HL-60/S4 treated with retinoic acid at 250 ng/mL for 4 days and 3 days (cell line): ENCODE data around the gene ASAP2.

Experiments used
- in situ Hi-C: fragments of 300-500 bp; cut with MboI; formaldehyde crosslinking; loops from 2 replicates; pipeline ENCODE4 v1.7.0; 2022; ENCODE audit warnings: low sequenced_read_pairs

Gene ASAP2

DNA sequence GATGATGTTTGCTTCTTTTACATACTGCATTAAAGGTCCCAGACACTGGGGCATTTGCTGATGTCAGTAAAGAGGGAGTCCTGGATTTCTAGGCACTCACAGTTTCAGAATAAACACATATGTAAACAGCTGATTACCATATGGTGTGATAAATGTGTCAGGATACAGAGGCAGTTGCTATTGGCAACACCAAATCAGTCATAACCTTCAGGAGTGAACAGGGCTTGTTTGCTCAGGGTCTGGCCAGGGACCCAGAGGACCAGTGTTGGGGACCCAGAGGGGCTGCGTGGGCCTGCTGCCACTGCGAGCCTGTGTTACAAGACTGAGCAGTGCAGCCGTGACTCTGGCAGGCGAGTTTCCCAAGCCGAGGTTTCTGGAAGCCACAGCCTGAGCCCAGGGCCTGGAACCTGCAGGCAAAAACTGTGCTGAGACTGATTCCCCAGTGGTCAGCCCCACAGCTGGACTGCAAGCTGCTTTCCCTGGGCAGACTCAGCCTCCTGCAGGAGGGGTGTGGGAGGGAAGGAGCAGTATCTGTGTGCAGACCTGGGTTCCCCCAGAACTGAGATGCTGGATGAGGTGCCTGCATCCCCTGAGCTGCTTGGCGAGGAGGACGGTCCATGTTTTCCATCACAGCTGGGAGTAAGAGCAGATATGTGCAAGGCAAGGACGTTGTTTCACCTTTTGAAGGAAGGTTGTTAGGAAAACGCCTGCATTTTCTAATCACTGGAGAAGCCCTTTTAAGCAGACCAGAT is 23.6 kb downstream of the ASAP2 start:
- in situ Hi-C loops: no loop called here

DNA sequence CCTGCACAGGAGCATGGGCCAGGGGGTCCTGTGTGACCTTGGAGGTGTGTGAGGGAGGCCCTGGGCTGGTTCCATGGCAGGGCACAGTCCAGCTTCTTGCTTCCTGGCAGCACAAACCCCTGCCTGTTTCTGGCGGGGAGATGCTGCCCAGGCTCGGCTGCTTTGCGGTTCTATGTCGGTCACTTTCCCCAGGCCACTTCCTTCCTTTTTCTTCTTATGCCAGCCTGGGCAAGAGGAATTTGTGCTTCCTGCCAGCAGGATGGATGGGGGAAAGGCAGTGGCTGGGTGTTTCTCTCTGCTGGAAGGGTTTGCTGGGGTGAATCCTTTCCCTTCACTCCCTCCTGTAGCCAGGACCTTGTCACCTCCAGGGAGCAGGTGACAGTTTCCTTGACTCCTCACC is 24.3 kb downstream of the ASAP2 start:
- in situ Hi-C loops: no loop called here

DNA sequence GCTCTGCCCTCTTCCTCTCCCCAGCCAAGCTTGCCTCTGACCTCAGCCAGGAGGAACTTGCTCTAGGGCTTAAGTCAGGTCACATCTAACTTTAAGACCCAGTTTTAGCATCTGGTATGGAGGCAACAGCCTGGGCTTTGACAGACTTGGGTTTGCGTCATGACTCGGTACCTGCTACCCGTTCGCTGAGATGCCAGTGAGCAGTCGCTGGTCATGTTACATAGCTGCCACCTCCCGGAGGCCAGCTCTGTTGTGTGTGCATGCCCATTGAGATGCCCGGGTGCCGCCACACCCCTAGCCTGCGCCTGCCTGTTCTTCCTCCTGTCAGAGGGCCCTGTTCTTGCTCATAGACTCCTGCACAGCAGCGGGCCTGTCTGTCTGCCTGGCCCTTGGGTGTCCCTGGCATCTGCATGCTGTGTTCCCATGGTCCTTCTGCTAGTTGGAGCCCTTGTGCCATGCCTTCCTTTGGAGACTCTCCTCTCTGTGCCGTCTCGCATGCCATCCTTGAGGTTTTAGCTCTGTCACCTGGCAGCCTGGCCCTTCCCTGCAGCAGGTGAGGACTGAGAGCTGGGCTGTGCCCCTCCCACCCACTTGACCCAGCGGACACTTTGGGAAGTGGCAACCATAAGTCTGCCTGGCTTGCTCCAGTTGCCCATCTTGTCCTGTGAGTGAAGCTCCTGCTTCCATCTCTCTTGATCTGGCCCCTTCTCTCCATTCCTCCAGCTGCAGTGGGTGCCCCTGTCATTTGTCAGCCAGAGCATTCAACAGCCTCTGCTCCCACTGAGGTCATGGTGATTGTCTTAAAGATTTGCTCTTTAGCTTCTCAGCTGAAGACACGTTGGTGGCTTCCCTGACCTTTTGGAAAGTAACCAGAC is 24.9 kb downstream of the ASAP2 start:
- in situ Hi-C loops: no loop called here

GRCh38 chr2:9232166-9232479 is 25.5 kb downstream of the ASAP2 start:
- in situ Hi-C loops: no loop called here

DNA sequence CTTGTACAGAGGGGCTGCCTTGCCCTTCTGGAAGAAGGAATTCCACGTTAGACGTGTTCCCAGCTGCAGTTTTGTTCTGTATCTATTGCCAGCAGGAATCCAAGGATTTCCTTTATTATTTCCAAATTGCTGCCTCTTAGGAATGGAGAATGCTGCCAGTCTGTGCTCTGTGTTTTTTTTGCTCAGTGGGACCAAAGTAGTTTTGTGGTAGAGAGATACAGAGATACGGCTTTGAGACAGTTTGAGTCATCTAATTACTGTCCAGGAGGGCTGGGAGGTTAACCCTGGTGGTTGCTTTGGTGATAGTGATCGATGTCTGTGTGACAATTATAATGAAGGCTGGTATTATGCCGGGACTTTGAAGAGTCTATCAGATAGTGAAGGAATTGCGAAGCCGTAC is 26.3 kb downstream of the ASAP2 start:
- in situ Hi-C loops: no loop called here

DNA sequence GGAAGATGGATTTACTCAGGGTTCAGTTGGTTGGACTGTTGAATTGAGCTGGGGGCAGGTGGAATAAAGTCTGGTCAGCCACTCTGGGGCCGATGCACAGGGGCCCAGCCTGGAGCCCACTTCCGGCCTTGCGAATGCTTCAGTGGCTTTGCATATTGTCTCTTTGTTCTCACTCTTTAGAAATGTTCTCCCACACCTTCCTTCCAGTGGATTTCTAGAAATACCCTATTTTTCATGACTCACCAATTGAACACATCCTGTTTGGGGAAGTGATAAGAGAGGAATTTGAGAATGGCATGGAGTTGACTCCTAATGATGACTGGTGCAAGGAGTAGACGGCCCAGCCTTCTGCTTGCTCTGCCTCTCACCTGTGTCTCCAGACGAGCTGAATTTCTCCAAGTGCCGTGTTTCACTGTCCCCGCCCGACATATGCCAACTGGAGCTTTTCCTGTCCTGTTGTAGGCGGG is 28.1 kb downstream of the ASAP2 start:
- in situ Hi-C loops: no loop called here

GRCh38 chr2:9235147-9236044 is 28.8 kb downstream of the ASAP2 start:
- in situ Hi-C loops: no loop called here

GRCh38 chr2:9236045-9236344 is 29.4 kb downstream of the ASAP2 start:
- in situ Hi-C loops: no loop called here

GRCh38 chr2:9236867-9237266 is 30.3 kb downstream of the ASAP2 start:
- in situ Hi-C loops: no loop called here

DNA sequence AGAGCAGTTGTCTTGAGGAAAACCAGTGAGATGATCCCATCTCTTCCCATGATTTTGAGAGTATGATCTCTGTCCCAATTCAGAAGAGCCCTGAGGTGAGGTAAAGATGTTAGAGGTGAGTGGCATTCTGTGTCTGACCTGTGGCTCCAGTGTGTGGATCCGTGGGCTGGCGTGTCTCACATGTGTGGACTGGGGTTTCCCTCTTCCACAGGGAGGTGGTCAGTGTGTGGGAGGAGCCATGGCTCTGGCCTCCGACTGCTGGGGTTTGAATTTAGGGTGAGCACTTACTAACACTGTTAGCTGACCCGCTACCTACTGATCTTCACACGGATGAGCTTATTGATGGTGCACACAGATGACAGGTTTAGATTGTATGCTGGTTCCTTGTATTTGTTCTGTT is 31.2 kb downstream of the ASAP2 start:
- in situ Hi-C loops: no loop called here

GRCh38 chr2:9238591-9239326 is 32.1 kb downstream of the ASAP2 start:
- in situ Hi-C loops: no loop called here

DNA sequence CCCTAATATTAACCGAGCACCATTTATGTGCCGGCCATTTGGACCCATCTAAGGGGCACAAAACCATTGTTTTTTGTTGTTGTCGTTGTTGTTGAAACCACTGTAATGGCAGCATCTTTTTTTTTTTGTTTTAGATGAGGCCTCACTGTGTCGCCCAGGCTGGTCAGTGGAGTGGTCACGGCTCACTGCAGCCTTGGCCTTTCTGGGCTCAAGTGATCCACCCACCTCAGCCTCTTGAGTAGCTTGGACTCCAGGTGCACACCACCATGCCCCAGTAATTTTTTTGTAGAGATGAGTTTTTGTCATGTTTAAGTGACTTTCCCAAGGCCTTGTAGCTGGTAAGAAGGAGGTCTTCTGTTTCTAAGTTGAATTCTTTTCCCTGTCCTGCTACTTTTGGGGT is 33.0 kb downstream of the ASAP2 start:
- in situ Hi-C loops: no loop called here

DNA sequence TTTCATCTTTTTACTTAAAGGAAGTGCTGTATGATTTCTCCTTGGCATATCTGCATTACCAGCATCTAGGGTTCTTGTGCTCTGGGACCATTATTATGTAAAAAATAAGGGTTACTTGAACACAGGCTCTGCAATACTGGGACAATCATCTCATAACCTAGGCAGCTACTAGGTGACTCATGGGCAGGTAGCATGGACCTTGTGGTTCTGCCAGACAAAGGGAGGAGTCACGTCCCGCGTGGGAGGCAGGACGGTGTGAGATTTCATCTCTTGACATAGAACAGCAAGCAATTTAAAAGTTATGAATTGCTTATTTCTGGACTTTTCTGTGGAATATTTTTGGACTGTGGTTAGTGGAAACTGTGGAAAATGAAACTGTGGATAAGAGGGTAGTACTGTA is 34.1 kb downstream of the ASAP2 start:
- in situ Hi-C loops: no loop called here

GRCh38 chr2:9241233-9241632 is 34.6 kb downstream of the ASAP2 start:
- in situ Hi-C loops: no loop called here

GRCh38 chr2:9243357-9243756 is 36.7 kb downstream of the ASAP2 start:
- in situ Hi-C loops: no loop called here

DNA sequence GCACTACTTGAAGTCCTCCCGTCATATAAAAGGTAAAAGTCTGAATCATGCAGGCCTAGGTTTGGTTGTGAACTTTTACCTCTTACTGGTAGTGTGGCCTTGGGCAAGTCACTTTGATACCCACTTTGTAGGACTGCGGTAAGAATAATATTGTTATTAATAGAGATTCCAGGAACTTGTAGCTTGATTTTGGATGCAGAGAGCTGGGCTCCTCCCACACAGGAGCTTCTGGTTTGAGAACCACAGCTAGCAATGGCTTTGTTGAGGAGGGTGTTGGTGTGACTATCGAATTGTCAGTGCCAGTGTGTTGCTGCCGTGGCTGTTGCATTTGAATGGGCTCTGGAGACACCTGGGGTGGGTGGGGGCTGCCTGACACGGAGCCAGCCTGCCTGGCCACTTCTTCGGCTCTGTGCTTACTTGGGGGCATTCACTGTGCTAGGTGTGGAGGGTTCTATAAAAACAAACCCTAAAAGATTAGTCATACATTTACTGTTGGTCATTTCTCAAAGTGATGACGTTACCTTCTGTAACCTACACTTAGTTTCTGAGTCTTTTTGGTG is 38.5 kb downstream of the ASAP2 start:
- in situ Hi-C loops: no loop called here

DNA sequence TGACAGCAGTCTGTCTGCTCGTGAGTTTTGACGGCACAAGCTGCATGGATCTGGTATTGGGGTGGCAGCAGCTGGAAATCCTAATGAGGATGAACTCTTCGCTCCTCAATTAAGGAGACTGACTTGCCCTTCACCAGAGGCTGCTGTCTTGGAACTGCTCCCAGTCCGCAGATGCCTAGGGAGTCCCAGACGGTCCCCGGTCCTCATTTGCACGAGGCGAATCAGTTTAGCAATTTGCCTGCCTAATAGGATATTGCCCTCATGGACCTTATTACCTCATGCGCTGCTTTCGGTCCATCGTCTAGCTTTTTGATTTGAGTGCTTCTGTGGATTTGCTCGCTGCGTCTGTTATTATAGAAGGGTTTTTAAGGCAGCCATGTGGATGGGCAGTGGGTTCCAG is 40.6 kb downstream of the ASAP2 start:
- in situ Hi-C loops: no loop called here

DNA sequence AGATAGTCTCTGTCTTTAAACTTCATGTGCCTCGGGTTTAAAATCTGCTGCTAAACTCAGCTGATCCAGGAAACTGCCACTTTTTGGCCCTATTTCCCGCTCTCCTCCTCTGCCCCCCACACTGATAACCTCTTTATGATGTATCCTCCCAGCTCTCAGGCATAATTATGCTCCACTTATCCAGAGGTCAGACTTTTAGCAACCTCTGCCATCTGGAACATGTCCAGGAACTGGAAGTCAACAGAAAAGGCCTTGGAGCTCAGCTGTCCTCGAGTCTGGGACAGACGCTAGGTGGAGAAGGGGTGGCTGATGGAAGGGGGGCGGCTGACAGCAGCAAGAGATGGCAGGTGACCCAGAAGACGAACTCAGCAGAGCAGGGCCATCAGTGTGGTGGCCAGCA is 41.2 kb downstream of the ASAP2 start:
- in situ Hi-C loops: no loop called here

DNA sequence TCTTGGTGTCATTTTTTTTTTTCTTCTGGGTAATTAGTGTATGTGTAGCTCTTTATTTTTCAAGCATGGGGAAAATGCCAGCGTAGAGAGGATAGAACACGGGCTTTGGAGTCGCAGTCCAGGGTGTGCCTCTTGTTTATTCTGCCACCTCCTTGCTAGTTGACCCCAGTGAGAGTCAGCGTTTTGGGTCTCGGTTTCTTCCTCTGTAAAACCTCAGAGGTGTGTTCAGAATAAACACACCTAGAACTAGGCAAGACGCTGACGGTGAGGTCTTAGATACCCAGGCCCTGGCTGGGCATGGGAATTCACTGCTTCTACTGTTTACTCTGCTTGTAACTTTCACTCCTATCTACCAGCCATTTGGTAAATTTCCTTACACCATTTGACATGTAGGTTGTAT is 41.8 kb downstream of the ASAP2 start:
- in situ Hi-C loops: no loop called here

GRCh38 chr2:9249020-9249800 is 42.6 kb downstream of the ASAP2 start:
- in situ Hi-C loops: no loop called here
